ENCODE measurements around the gene DOK4. TPM values are rescaled to one million over a fixed set of nuclear protein-coding genes. Genes with fewer than 3 reads are reported as not detected.

DOK4 gene
- total RNA-seq, 1 experiment from 2014 or later, result 6.8 TPM

GRCh38 chr16:57530522-57531252 lies 44.4 kb upstream of the DOK4 start:
- ChIA-PET CTCF (no interaction called here), POLR2A (no interaction called here)
- TF ChIP-seq, protein P1, sequence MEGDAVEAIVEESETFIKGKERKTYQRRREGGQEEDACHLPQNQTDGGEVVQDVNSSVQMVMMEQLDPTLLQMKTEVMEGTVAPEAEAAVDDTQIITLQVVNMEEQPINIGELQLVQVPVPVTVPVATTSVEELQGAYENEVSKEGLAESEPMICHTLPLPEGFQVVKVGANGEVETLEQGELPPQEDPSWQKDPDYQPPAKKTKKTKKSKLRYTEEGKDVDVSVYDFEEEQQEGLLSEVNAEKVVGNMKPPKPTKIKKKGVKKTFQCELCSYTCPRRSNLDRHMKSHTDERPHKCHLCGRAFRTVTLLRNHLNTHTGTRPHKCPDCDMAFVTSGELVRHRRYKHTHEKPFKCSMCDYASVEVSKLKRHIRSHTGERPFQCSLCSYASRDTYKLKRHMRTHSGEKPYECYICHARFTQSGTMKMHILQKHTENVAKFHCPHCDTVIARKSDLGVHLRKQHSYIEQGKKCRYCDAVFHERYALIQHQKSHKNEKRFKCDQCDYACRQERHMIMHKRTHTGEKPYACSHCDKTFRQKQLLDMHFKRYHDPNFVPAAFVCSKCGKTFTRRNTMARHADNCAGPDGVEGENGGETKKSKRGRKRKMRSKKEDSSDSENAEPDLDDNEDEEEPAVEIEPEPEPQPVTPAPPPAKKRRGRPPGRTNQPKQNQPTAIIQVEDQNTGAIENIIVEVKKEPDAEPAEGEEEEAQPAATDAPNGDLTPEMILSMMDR (IDR thresholded peaks at IDR 0.05), result no peak
- TF ChIP-seq TCF7L2 (IDR thresholded peaks at IDR 0.05; ENCODE audit: low read depth, low read length) (no peak), SIN3A (IDR thresholded peaks at IDR 0.05; ENCODE audit: borderline replicate concordance, insufficient read depth, low read depth, low read length) (no peak), POLR2AphosphoS5 (IDR thresholded peaks at IDR 0.05; ENCODE audit: low read depth, low read length) (no peak)
- TF ChIP-seq, protein P2, sequence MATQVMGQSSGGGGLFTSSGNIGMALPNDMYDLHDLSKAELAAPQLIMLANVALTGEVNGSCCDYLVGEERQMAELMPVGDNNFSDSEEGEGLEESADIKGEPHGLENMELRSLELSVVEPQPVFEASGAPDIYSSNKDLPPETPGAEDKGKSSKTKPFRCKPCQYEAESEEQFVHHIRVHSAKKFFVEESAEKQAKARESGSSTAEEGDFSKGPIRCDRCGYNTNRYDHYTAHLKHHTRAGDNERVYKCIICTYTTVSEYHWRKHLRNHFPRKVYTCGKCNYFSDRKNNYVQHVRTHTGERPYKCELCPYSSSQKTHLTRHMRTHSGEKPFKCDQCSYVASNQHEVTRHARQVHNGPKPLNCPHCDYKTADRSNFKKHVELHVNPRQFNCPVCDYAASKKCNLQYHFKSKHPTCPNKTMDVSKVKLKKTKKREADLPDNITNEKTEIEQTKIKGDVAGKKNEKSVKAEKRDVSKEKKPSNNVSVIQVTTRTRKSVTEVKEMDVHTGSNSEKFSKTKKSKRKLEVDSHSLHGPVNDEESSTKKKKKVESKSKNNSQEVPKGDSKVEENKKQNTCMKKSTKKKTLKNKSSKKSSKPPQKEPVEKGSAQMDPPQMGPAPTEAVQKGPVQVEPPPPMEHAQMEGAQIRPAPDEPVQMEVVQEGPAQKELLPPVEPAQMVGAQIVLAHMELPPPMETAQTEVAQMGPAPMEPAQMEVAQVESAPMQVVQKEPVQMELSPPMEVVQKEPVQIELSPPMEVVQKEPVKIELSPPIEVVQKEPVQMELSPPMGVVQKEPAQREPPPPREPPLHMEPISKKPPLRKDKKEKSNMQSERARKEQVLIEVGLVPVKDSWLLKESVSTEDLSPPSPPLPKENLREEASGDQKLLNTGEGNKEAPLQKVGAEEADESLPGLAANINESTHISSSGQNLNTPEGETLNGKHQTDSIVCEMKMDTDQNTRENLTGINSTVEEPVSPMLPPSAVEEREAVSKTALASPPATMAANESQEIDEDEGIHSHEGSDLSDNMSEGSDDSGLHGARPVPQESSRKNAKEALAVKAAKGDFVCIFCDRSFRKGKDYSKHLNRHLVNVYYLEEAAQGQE (IDR thresholded peaks at IDR 0.05; ENCODE audit: insufficient read depth in 1 of 2, low read depth in 2 of 2, low read length in 1 of 2), result no peak
- Histone ChIP-seq H3K36me3 (ENCODE audit: control insufficient read depth, insufficient read depth, low read length) (no peaks in the 10 kb centered on the region), H3K27ac (ENCODE audit: low read length) (no peak overlapping the region), H3K9me3 (ENCODE audit: control insufficient read depth, insufficient read depth, low read depth, low read length) (no peaks in the 10 kb centered on the region), H3K4me1 (ENCODE audit: control insufficient read depth, insufficient read depth, low read length) (peaks cover 8% of the 10 kb centered on the region), H3K27me3 (ENCODE audit: control insufficient read depth, insufficient read depth, low read length) (no peaks in the 10 kb centered on the region), H3K4me3 (ENCODE audit: low read depth in 2 of 2, low read length in 2 of 2) (no peak overlapping the region)
- intact Hi-C loops (cut with micrococcal nuclease; ENCODE audit: unreplicated experiment) (no loop called here), in situ Hi-C loops (cut with HindIII; ENCODE audit: low pct_unique_long_range_greater_than_20kb, low sequenced_read_pairs) (no loop called here)
- no peak for ATAC-seq
- BruUV-seq (replicated peaks), result no TSS peak
- no peak for DNase-seq (ENCODE audit: low read depth, low spot score)

DNA sequence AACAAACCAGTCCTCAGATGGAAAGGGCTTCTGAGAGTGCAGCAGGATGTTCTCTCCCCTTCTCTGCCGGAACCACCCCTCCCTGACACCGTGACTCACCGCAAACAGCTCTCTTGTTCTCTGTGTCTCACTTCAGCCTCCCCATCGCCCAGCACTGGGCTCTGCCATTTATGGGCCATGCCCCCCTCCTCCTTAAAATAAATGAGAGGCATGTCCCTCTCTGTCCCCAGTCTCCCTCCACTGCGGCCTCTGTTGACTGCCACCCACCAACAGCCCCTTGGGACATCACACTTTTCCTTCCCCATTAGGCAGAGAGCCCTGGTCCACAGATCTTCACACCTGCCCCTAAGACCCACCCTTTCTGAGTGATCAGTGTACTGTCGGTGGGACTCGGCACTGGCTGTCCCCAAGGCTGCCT lies 43.8 kb upstream of the DOK4 start:
- intact Hi-C loops (cut with micrococcal nuclease; ENCODE audit: unreplicated experiment), result no loop called here
- H3K36me3 ChIP-seq (ENCODE audit: control insufficient read depth, insufficient read depth, low read length), result no peaks in the 10 kb centered on the region
- TF ChIP-seq, protein P2 (IDR thresholded peaks at IDR 0.05; ENCODE audit: insufficient read depth in 1 of 2, low read depth in 2 of 2, low read length in 1 of 2), result no peak
- no peak for TF ChIP-seq SIN3A (IDR thresholded peaks at IDR 0.05; ENCODE audit: borderline replicate concordance, insufficient read depth, low read depth, low read length)
- TF ChIP-seq, protein P1 (IDR thresholded peaks at IDR 0.05), result no peak
- no peak for TF ChIP-seq POLR2AphosphoS5 (IDR thresholded peaks at IDR 0.05; ENCODE audit: low read depth, low read length)
- TF ChIP-seq TCF7L2 (IDR thresholded peaks at IDR 0.05; ENCODE audit: low read depth, low read length), result no peak
- H3K27me3 ChIP-seq (ENCODE audit: control insufficient read depth, insufficient read depth, low read length), result no peaks in the 10 kb centered on the region
- no TSS peak for BruUV-seq (replicated peaks)
- POLR2A ChIA-PET, result no interaction called here
- H3K27ac ChIP-seq (ENCODE audit: low read length), result no peak overlapping the region
- no peak for DNase-seq (ENCODE audit: low read depth, low spot score)
- no peak overlapping the region for H3K4me3 ChIP-seq (ENCODE audit: low read depth in 2 of 2, low read length in 2 of 2)
- in situ Hi-C loops (cut with HindIII; ENCODE audit: low pct_unique_long_range_greater_than_20kb, low sequenced_read_pairs), result no loop called here
- no peaks in the 10 kb centered on the region for H3K9me3 ChIP-seq (ENCODE audit: control insufficient read depth, insufficient read depth, low read depth, low read length)
- ATAC-seq, result no peak
- H3K4me1 ChIP-seq (ENCODE audit: control insufficient read depth, insufficient read depth, low read length), result peaks cover 5% of the 10 kb centered on the region
- CTCF ChIA-PET, result no interaction called here

Data from Panc1 (cell line).